HS-27A (cell line): ENCODE results near the gene GRP.
"Not testable (repeated sequence)": the region's sequence is repeated elsewhere in the genome, so short reads cannot be mapped to it uniquely, and the experiment has no call there.

Experiments
- DNase-seq: peaks from one replicate; pipeline ENCODE4 v3.0.0-alpha.2; 2012; ENCODE audit warnings: low read depth, missing footprints

The GRP gene

GRCh38 chr18:59229701-59230443, 9.9 kb downstream of the GRP start:
- no peak for DNase-seq

- no peak for DNase-seq
These were observed 11.2 kb downstream of the GRP start for GRCh38 chr18:59231114-59231513.

DNA sequence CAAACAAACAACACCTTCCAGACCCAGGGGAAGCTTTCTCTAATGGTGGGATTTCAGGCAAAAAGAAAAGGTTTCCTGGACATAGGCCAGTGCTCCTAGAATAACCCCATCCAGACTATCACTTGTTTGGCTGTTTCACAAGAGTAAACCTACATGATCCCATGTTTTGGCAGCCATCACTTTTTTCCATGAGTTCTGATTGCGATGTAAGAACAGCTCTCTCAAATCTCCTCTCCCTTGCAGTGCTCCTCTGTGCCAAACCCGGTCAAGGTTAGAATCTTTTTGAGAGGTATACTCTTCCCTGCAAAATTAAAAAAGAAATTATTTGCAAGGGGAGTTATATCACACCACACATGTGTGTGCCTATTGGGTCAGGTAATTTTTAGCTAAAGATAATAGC, 11.9 kb downstream of the GRP start:
- no peak for DNase-seq

GRCh38 chr18:59232309-59233016, 12.5 kb downstream of the GRP start:
- DNase-seq, result no peak

DNA sequence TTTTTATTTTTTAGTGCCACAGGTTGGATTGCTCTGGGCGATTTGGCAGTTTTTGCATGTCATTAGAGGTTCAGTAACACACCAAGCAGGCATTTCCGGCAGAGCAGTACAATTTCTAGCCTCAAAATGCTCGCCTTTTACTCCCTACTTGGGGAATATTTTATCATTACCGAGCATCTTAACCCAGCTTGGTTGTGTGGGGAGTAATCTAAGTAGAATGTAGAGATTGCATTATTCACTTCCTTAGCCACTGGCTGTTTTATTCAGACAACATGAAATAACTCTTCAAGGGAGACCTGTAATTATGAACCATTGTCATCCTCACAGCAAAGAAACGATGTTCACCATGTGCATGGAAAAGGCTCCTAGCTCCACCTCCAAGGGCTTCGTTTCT, 13.1 kb downstream of the GRP start:
- no peak for DNase-seq

DNA sequence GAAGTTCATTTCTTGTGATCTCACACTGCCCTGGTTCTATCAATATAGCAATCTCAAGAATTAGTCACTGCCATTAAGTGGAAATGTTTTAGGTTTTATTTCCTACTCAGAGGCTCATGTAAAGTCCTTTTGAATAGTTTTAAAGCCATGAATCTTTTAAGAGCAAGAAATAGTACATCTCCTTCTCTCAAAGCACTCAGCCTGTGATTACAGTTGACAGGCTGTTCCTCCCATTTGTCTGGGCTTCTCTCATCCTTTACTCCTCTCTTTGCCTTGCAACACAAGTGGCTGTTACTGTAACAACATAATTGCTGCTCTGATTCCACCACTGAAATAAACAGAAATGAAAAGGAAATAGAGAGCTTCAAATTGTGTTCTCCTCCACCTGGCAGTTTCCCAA, 18.4 kb downstream of the GRP start:
- DNase-seq, result no peak

DNA sequence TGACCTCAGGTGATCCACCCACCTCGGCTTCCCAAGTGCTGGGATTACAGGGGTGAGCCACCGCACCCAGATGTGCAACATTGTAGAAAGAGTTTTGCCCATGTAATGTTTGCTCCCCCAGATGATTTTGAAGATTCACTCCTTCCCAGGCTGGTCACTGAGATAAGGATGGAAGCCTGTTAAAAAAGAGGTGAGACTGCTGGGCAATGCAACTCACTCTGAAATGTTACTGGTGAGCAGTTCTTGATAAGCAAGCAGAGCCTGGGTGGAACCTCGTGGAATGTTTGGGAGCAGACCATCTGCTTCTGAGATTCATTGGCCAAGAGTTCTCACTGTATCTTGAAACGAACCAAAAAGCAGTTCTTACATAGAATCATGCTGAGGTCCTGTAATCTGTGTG, 19.7 kb downstream of the GRP start:
- no peak for DNase-seq

DNA sequence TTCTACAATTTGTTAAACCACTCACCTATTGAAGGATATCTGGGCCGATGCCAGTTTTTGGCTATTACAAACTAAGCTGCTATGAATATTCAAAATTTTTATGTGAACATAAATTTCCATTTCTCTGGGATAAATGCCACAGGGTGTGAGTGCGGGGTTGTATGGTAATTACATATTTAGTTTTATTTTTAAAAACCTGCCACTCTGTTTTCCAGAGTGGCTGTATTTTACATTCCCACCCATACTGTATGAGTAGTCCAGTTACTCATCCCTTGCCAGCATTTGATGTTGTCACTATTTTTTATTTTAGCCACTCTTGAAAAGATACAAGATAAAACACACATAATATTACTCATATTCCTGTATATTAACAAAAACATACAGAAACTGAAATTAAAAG, 22.9 kb downstream of the GRP start:
- no peak for DNase-seq

- DNase-seq, result no peak
These were observed 26.8 kb downstream of the GRP start for GRCh38 chr18:59246796-59247195.

DNA sequence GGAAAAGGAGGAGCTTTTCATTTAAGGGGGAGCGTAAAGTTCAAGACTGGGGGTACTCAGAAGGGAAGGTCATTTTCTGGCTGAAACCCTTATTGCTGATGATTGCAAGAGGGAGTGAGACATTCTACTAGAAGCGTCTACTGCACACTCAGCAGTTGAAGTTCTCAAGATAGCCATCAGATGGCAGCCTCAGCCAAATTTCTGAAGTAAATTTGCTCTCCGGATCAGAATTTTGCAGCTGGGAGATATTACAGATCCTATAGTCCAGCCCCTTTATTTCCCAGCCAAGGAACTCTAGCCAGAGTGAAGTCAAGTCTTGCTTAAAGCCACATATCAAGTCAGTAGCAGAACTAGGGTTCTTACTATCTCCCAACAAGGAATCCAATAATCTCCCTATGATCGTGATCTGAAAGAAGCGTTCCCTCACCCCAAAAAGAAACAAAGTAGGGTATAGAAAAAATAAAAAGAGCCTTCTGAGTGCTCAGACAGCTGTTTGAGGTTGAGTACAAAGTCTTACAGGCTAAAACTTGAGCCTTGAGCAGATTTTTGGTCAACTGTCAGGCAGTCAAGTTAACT, 29.3 kb downstream of the GRP start:
- peak; percentile 19 for DNase-seq

GRCh38 chr18:59255491-59255890, 35.5 kb downstream of the GRP start:
- not testable (repeated sequence) for DNase-seq

DNA sequence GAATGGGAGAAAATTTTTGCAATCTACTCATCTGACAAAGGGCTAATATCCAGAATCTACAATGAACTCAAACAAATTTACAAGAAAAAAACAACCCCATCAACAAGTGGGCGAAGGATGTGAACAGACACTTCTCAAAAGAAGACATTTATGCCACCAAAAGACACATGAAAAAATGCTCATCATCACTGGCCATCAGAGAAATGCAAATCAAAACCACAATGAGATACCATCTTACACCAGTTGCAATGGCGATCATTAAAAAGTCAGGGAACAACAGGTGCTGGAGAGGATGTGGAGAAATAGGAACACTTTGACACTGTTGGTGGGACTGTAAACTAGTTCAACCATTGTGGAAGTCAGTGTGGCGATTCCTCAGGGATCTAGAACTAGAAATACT, 41.9 kb downstream of the GRP start:
- not testable (repeated sequence) for DNase-seq

- DNase-seq, result not testable (repeated sequence)
These were observed 42.3 kb downstream of the GRP start for GRCh38 chr18:59262243-59262642.

GRCh38 chr18:59263661-59264060, 43.7 kb downstream of the GRP start:
- DNase-seq, result no peak

DNA sequence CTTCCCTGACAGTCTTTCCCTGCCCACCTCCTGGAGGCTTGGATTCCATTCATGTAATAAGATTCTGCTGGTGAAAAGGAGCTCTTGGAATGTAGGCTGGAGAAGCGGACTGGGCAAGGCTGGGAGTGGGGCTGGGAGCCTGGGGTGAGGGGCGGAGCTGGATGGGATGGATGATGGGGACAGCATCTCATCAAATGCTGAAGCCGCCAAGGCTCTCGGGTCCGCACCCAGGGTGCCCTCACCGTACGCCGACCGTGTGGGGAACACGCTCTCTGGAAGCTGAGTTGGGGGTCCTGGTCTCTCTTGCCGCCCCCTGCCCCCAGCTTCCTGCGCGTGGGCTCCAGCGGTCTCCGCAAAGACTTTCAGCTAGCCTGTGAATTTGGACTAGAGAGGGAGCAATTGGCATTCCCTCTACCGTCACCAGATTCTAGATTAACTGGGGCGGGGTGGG, 44.2 kb downstream of the GRP start:
- no peak for DNase-seq

GRCh38 chr18:59264651-59265245, 44.8 kb downstream of the GRP start:
- DNase-seq, result no peak

DNA sequence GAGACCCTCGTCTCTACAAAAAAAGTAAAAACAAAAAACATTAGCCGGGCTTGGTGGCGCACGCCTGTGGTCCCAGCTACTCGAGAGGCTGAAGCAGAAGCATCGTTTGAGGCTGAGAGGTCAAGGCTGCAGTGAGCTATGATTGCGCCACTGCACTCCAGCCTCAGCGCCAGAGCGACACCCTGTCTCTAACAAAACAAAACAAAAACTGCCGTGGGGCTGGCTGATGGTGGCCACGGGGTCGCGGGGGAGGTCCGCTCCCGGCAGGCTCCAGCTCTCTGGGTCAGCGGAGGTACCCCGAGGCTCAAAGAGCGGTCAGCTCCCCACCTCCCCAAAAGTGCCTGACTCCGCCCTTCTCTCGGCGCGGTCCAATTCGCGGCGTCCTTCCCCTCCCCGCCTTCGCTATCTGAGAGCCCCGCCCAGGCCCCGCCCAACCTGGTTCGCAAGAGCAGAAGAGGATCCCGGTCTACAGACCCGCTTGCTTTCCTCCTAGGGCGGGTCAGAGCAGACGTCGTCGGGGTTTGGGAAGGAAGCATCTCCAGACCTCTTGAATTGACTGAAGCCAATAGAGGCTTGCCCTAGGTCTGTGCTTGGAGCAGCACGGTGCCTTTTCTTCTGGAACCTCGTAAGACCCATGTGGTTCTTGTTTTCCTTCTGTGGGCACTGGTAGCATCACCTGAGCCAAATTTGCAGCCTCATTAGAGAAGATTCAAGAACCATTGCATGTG, 45.5 kb downstream of the GRP start:
- DNase-seq, result no peak

- no peak for DNase-seq
These were observed 46.0 kb downstream of the GRP start for GRCh38 chr18:59265974-59266369.

DNA sequence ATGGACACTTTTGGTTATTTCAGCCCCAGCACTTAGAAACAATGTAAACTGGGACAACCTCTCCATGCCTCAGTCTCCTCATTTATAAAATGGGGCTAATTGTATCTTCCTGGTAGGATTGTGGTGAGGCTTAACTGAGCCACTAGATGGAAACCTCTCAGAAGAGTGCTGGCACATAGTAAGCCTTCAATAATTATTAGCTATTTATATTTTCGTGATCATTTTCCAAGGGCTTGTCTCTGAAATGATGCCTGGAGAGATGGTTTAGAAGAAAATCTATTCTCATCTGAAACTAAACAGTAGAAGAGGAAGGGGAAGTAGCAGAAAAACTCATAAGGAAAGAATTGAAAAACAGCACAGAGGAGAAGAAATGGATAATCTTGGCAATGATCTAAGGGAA, 46.5 kb downstream of the GRP start:
- DNase-seq, result no peak

DNA sequence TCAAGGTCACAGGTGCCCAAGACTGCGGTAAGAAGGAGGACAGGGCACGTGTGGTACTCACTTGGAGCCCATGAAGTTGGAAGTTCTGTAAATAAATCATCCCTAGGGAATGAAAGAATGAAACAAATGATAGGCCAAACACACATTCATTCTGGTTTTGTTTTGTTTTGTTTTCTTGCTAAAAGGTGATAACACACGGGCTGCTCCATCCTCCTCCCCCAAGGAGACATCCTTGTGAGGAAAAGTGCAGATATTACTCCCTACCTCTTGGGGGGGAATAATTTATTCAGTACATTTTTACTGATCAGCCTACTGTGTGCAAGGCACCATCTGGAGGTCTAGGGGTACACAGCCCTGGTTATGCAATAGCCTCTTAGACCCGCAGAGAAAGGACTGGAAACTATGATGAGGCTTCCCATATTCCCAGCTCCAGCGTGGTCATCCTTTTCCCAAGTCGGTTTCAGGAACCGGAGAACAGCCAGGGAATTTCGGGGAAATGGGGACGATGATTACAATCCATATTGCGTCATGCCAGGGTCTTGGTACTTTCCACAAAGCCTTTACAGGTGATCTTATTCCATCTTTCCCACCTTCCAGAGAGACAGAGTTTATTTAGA, 47.0 kb downstream of the GRP start:
- no peak for DNase-seq

- no peak for DNase-seq
These were observed 47.7 kb downstream of the GRP start for GRCh38 chr18:59267503-59268126.
